Fibroblast of skin of back (primary cell): ENCODE data around the gene METAP1.
"Not testable (repeated sequence)": the region's sequence is repeated elsewhere in the genome, so short reads cannot be mapped to it uniquely, and the experiment has no call there.

Source experiments
- DNase-seq: peaks from one replicate; pipeline ENCODE4 v3.0.0-alpha.2; 2013

The METAP1 gene

GRCh38 chr4:98997166-98997565 is 1.6 kb downstream of the METAP1 start:
- no peak for DNase-seq

GRCh38 chr4:98998551-98998950 is 3.0 kb downstream of the METAP1 start:
- no peak for DNase-seq

GRCh38 chr4:99002279-99002678 is 6.8 kb downstream of the METAP1 start:
- DNase-seq = no peak

DNA sequence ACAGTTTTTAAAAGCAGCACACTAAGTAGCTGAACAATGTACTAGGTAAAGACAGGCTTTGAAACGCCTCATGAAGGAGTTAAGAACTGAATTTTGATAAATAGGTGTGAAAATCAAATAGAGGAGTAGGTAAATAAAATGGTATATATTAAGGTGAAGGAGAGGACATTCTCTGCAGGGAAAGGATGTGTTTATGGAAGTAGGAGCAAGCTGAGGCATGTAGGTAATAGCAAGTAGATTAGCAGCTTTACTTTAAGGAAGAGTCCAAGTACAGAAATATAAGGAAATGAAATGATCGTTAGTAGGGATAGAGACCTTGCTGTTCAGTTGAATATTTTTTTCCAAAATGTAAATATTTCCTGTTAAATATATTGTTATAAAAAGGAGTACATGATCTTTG is 12.5 kb downstream of the METAP1 start:
- DNase-seq = no peak

DNA sequence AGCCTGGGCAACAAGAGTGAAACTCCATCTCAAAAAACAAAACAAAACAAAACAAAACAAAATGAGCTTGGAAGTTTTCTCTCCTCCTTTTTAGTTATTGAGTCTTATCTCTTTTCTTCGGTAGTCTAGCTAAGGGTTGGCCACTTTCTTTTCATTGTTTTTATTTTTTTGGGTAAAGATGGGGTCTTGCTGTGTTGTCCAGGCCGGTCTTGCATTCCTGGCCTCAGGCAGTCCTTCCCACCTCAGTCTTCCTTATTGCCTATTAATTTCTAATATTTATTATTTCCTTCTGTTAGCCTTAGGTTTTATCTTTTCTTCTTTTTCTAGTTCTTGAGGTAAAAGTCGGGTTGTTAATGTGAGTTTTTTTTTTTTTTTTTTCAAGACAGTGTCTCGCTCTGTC is 16.4 kb downstream of the METAP1 start:
- no peak for DNase-seq

DNA sequence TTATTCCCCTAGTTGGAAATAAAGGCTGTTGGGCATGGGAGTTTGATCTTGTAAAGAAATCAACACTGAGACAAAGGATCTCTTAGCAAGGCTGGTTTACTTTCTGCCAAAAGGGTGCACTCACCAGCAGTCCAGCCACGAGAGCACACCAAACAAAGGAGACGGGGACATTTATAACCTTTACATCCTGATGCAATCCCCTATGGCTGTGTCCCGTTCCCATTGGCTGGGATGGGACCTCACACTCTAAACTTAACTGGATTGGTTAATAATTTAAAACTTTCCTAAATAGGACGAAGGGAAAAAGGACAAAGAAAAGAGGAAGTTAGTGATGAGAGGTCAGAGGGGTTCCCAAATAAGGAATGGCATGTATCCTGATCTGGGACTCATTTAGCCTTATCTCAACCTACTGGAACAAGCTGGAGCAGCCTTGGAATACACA is 17.9 kb downstream of the METAP1 start:
- DNase-seq = peak; percentile 79

DNA sequence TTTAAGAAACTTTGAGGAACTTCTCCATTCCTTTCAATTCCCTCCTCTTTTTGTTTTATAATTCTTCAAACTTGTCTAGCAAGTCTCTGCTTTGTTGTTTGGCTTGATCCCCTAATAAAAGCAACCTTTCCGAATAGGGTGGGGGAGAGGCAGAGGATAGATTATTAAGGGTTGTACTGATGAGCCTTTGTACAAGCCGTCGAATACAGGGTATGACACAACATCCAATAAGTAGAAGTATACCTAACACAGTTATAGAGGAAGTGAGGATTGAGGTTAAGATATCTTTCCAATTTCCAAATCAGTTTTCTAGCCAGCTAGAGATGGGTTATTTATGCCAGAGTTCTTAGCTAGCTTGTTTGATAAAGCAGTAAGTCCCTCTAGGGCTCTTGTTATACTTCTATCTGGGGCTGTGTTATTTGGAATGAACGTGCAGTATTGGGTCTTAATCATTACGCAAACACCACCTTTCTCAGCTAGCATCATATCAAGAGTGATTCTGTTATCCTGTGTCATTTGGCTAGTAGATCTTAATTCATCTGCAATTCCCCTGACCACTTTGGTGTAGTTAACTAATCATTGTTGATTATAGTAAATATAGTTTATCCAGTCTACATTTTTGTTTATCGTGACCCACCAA is 18.5 kb downstream of the METAP1 start:
- DNase-seq = no peak

DNA sequence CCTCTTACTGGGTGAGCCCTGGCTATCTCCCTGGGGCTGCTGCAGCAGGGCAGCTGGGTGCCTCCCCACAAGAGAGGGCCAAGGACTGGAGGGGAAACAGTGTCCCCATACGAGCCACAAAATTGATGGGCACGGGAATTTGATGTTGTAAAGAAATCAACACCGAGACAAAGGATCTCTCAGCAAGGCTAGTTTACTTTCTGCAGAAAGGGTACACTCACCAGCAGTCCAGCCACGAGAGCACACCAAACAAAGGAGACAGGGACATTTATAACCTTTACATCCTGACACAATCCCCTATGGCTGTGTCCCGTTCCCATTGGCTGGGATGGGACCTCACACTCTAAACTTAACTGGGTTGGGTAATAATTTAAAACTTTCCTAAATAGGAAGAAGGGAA is 25.9 kb downstream of the METAP1 start:
- DNase-seq = no peak

DNA sequence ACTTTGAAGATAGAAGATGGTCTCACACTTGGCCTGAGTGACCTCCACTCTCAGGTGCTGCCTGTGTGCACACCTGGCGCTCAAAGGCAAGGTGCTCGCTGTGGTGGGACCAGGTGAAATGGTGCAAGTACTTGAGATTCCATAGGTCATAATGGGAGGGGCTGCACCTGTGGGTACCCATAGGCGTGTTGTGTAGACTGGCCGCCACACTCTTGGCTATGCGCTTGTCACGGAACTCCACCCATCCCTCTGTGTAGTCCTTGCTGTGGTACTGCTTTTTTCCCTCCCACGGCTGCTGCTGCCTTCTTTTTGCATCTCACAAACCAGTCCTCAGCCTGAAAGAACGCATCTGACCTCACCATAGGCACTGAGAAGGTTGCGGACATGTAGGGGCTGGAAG is 27.0 kb downstream of the METAP1 start:
- DNase-seq = no peak

GRCh38 chr4:99023800-99024251 is 28.3 kb downstream of the METAP1 start:
- DNase-seq = not testable (repeated sequence)

- DNase-seq = no peak
Measured at GRCh38 chr4:99024481-99025275, 29.2 kb downstream of the METAP1 start.

DNA sequence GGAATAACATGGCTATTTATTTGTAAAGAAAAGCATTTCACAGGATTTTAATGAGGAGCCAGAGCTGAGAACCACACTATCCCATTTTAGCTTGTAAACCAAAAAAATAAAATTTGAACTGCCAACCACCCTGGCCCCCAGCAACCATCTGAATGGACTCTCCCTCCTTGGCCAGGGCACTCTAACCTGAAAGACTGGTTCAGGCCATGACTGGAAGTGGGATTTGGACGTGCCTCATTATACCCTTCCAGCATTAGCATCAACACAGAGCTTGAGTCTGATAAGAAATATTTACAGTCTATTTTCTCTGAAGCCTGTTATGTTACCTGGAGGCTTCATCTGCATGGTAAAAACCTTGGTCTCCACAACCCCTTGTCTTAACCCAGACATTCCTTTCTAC is 30.0 kb downstream of the METAP1 start:
- no peak for DNase-seq

- DNase-seq = no peak
Measured at GRCh38 chr4:99027304-99027703, 31.8 kb downstream of the METAP1 start.

DNA sequence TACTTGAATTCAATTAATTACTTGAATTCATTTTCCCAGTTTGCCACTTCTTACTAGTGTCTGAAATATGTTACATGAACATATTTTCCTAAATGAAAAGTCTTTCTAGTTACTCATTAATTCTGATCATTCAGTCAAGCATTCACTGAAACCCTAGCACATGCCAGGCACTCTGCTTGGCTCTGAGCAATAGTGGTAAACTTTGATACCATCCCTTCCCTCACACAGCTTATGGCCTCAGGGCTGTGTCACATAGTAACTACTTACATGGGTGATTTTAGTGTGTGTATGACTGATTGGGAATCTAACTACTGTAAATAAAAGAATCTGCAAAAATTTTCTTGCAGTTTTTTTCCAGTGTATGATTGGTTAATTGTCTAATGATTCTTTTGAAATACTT is 32.7 kb downstream of the METAP1 start:
- DNase-seq = peak; percentile 46

GRCh38 chr4:99029018-99029735 is 33.7 kb downstream of the METAP1 start:
- no peak for DNase-seq

DNA sequence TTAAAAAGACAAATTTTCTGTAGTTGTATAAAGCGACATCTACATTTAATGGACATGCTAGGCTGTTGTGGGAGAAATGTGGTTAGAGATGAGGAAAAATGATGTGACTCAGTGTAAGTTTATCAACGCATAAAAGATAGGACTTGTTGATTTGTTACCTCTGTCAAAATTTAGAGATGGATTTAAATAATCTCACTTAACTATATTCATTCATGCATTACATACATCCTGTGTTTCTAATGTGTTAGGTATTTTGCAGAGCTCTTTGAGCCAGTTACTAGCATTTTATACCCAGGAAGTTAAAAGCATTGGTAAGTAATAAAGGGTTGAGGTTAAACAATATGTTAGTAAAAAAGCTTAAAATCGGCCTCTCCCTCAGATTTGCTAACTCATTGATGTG is 34.3 kb downstream of the METAP1 start:
- no peak for DNase-seq

DNA sequence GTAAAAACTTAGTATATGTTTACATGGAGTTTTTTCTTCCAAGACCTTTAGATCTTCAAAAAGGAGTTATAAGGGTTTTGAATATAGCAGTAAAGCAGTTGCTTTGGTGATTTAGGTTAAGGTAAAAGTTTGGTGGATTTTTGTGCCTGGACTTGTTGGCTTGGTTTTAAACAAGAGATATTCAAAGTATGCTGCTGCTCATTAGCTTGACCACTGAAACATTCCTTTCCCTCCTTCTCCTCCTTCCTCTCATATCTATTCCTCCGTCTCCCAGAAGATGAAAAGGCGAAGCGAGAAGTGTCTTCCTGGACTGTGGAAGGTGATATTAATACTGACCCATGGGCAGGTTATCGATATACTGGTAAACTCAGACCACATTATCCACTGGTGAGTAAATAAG is 38.4 kb downstream of the METAP1 start:
- peak; percentile 20 for DNase-seq

- DNase-seq = no peak
Measured at GRCh38 chr4:99038213-99038612, 42.7 kb downstream of the METAP1 start.

DNA sequence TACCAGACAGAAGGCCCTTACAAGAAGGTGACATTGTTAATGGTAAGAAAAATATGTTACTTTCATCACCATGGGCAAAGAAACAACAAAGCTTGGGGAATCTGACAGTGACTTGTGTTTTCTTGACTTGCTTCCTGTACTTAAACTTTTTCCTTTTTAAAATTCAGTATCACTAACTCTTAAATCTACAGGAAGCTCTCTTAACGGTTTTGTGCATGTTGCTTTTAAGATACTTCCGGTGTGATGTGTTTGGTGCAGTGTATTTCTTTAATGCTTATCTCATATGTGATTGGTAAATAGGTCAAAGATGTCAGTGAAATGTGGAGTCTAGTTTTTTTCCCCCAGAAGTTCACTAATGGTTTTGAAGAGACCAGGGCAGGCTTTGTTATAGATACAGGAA is 47.8 kb downstream of the METAP1 start:
- DNase-seq = no peak

- no peak for DNase-seq
Measured at GRCh38 chr4:99047710-99048109, 52.2 kb downstream of the METAP1 start.

- DNase-seq = no peak
Measured at GRCh38 chr4:99052902-99053301, 57.4 kb downstream of the METAP1 start.

DNA sequence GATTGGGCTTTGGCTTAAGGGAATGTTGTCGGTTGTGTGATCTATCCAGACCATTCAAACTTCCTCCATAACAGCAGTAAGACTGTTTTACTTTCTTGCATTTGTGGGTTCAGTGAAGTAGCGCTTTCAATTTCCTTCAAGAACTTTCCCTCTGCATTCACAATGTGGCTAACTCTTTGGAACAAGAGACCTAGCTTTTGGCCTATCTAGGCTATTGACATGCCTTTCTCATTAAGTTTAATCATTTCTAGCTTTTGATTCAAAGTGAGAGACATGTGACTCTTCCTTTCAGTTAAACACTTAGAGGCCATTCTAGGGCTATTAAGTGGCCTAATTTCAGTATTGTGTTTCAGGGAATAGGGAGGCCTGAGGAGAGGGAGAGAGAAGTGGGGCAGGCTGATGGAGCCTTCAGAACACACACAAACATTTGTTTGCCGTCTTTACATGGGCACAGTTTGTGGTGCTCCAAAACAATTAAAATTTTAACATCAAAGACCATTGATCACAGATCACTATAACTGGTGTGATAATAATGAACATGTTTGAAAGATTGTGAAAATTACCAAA is 59.0 kb downstream of the METAP1 start:
- no peak for DNase-seq

GRCh38 chr4:99058228-99058627 is 62.7 kb downstream of the METAP1 start:
- DNase-seq = no peak
